Measurements from ENCODE around the gene MYBPH. TPM values are rescaled to one million over a fixed set of nuclear protein-coding genes. Genes with fewer than 3 reads are reported as not detected.

Gene MYBPH
- total RNA-seq, 4 donors from 2014 or later = 0.11 to 0.75 TPM; not detected in 2

DNA sequence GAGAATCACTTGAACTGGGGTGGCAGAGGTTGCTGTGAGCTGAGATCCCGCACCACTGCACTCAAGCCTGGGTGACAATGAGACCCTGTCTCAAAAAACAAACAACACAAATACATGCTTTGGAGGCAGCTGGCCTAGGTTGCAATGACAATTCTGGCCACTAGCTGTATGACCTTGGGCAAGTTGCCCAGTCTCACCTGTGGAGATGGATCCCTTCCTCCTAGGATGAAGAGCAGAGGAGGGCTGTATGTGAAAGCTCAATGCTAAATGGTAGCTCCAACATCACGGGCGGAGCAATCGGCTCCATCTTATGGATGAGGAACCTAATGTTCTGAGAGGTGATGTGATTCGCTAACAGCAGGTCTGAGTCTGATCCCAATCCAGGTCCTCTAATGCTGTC is 27.5 kb downstream of the MYBPH start:
- DNase-seq = no peak
- Histone ChIP-seq H3K4me3 (replicated peaks in 1 of 3) (no peak overlapping the region), H3K4me1 (peaks cover 23% of the 10 kb centered on the region in 2 donors), H3K36me3 (no peaks in the 10 kb centered on the region), H3K27me3 (no peaks in the 10 kb centered on the region), H3K27ac (no peak overlapping the region), H3K9me3 (no peaks in the 10 kb centered on the region)
- 81 to 88% methylated on average over 5 of the region's 5 CpGs for WGBS, 2 donors
- TF ChIP-seq, protein P1, sequence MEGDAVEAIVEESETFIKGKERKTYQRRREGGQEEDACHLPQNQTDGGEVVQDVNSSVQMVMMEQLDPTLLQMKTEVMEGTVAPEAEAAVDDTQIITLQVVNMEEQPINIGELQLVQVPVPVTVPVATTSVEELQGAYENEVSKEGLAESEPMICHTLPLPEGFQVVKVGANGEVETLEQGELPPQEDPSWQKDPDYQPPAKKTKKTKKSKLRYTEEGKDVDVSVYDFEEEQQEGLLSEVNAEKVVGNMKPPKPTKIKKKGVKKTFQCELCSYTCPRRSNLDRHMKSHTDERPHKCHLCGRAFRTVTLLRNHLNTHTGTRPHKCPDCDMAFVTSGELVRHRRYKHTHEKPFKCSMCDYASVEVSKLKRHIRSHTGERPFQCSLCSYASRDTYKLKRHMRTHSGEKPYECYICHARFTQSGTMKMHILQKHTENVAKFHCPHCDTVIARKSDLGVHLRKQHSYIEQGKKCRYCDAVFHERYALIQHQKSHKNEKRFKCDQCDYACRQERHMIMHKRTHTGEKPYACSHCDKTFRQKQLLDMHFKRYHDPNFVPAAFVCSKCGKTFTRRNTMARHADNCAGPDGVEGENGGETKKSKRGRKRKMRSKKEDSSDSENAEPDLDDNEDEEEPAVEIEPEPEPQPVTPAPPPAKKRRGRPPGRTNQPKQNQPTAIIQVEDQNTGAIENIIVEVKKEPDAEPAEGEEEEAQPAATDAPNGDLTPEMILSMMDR (IDR thresholded peaks at IDR 0.05) = peak in 3 of 6 experiments; percentile 28 to 43 (median 38)
- TF ChIP-seq POLR2A (IDR thresholded peaks at IDR 0.05) = no peak
- intact Hi-C loops (cut with DNase I) = no loop called here

DNA sequence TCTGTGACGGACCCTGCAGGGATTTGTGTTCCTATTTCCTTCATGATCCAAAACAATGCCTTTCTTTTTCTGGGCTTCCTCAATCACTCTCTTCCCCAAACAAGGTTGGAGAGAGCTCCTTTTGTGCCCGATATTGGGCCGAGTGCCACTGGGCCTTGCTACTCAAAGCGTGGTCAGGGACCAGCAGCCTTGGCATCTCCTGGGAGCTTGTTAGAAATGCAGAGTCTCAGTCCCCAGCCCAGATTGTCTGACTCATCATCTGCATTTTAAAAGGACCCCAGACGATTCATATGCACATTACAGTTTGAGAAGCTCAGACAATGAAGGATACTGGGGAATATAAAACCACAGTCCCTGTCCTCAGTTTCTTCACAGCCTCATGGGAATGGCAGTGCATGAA is 28.2 kb downstream of the MYBPH start:
- no peaks in the 10 kb centered on the region for H3K27me3 ChIP-seq
- H3K9me3 ChIP-seq = no peaks in the 10 kb centered on the region
- no peaks in the 10 kb centered on the region for H3K36me3 ChIP-seq
- WGBS, 2 donors = 73 to 81% methylated on average over 5 of the region's 5 CpGs
- intact Hi-C loops (cut with DNase I) = no loop called here
- H3K4me1 ChIP-seq = peaks cover 15 to 16% of the 10 kb centered on the region in 2 donors
- H3K4me3 ChIP-seq (replicated peaks in 1 of 3) = no peak overlapping the region
- no peak overlapping the region for H3K27ac ChIP-seq
- TF ChIP-seq POLR2A (IDR thresholded peaks at IDR 0.05) = no peak
- TF ChIP-seq, protein P1 (IDR thresholded peaks at IDR 0.05) = no peak
- DNase-seq = peak in 1 of 2 donors; percentile 48

DNA sequence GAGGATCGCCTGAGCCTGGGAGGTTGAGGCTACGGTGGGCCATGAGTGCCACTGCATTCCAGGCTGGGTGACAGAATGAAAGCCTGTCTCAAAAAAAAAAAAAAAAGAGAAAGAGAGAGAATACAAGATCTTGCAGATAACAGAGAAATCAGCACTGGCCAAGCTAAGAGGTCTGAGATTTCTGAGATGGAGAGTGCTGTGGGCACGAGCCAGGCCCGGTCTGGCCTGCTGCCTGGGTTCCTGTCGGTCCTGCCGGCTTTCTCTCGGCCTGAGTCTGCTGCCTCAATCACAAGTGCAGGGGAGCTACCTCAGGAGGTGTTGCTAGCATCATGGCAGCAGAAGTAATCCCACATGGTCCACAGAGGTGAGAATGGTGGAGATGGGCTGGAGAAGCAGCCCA is 29.1 kb downstream of the MYBPH start:
- Histone ChIP-seq H3K4me3 (replicated peaks in 1 of 3) (no peak overlapping the region), H3K4me1 (peaks cover 7% of the 10 kb centered on the region in 2 donors), H3K27me3 (no peaks in the 10 kb centered on the region), H3K27ac (no peak overlapping the region), H3K36me3 (no peaks in the 10 kb centered on the region), H3K9me3 (no peaks in the 10 kb centered on the region)
- DNase-seq = peak; percentile 53 to 55
- TF ChIP-seq, protein P1 (IDR thresholded peaks at IDR 0.05) = no peak
- no peak for TF ChIP-seq POLR2A (IDR thresholded peaks at IDR 0.05)
- intact Hi-C loops (cut with DNase I) = no loop called here
- WGBS, 2 donors = 47 to 70% methylated on average over 7 of the region's 7 CpGs

DNA sequence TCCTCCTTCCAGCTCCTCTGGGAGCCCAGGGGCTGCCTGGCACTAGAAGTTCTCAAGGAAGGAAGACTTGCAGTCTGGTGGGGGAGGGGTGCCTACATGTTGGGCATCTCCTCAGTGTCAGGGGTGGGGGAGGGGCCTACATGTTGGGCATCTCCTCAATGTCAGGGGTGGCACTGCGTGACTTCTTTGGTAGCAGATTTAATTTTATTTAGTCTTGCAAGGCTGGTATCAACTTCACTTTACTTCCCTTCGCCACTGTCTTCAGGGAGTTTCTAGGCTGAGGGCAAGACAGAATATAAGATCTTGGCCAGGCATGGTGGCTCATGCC is 29.6 kb downstream of the MYBPH start:
- H3K4me3 ChIP-seq (replicated peaks in 1 of 3) = no peak overlapping the region
- no peaks in the 10 kb centered on the region for H3K9me3 ChIP-seq
- intact Hi-C loops (cut with DNase I) = no loop called here
- H3K36me3 ChIP-seq = no peaks in the 10 kb centered on the region
- peaks cover 1 to 2% of the 10 kb centered on the region in 2 donors for H3K4me1 ChIP-seq
- H3K27me3 ChIP-seq = no peaks in the 10 kb centered on the region
- TF ChIP-seq, protein P1 (IDR thresholded peaks at IDR 0.05) = no peak
- TF ChIP-seq POLR2A (IDR thresholded peaks at IDR 0.05) = no peak
- WGBS, 2 donors = 90 to 98% methylated on average over 2 of the region's 2 CpGs
- peak in 1 of 2 donors; percentile 12 for DNase-seq
- H3K27ac ChIP-seq = no peak overlapping the region

DNA sequence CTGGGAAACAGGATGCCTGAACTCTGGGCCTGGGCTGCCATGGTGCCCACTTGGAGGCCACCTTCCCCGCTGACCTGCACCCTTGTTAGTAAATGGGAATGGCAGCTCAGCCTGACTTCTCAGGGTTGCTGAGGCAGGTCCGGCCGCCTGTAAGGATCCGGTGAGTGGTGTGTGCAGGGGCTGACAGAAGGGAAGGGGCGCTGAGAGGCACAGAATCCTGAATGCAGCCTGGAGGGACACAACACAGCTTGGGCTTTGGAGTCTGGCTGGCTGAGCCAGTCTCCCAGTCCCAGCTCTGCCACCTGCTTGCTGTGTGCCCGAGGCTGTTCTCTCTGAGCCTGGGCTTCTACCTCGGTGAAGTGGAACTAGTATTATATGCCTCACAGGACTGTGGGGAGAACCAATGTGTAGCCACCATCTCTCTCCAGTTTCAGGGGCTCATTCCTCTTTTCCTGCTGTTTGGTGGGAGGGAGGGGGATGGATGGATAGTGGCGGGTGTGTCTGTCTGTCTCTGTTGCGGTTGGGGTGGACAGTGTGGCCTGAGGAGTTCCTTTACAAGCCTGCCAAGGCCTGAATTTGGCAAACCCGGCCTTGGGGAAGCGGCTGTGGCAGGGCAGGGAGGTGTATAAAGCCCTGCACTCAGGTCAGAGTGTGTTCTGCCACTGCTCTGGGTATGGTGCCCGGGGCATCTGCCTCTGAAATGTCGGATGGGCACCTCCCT is 30.1 kb downstream of the MYBPH start:
- Histone ChIP-seq H3K27me3 (no peaks in the 10 kb centered on the region), H3K4me3 (replicated peaks in 1 of 3) (no peak overlapping the region), H3K27ac (no peak overlapping the region), H3K36me3 (no peaks in the 10 kb centered on the region), H3K9me3 (no peaks in the 10 kb centered on the region), H3K4me1 (no peaks in the 10 kb centered on the region)
- no peak for TF ChIP-seq POLR2A (IDR thresholded peaks at IDR 0.05)
- TF ChIP-seq, protein P1 (IDR thresholded peaks at IDR 0.05) = no peak
- intact Hi-C loops (cut with DNase I) = no loop called here
- 91 to 92% methylated on average over 13 of the region's 13 CpGs for WGBS, 2 donors
- no peak for DNase-seq
